HG02884 (cell line): ENCODE data around the gene PPEF2.
A peak's percentile ranks its signal among the peaks of the same experiment; 100 is the strongest.

Experiments used
- ATAC-seq: cut with Tn5 transposase; IDR thresholded peaks from one replicate; pipeline ENCODE4 v1.9.1; 2021; ENCODE audit warnings: mild to moderate bottlenecking, moderate library complexity; ENCODE audit not compliant: unreplicated experiment

Gene PPEF2

DNA sequence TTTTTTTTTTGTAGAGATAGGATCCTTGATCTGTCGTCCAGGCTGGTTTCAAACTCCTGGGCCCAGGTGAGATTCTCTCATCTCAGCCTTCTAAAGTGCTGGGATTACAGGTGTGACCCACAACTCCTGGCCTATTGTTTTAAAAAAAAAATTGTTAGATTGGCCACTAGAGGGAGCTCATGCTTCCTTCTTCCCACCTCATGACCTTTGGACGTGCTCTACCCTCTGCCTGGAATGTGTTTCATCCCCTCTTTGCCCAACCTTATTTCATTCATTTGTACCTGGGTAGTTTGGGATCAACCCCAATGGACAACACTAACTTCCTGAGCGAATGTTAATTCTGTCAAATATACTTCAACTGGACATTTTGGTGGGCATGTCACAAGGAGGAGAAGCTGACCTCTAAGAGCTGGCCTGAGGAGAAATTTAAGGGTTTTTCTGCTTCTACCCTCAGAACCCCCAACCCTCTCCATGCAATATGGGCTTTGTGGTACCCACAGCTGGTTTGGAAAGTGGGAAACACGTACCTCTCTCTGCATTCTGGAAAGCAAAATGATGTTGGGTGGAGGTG, 6.4 kb downstream of the PPEF2 start:
- no peak for ATAC-seq

GRCh38 chr4:75892508-75892907, 9.7 kb downstream of the PPEF2 start:
- ATAC-seq = no peak

DNA sequence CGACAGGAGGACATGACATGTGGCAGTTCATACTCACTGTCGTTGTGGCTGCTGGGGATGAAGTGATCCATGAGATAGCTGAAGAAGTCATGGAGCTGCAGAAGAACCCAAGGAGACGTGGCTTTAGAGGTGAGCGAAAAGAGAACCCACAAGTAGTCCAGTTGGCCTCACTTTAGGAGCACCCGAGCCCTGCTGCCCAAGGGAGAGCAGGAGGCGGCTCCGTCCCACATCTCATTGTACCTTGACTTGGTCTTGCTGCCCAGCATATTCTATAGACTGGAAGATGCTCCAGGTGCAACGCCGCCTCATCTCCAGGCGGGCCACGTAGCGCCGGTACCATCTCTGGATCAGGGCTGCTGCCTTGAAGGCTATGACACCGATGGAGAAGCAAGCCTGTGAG, 10.6 kb downstream of the PPEF2 start:
- ATAC-seq = no peak

DNA sequence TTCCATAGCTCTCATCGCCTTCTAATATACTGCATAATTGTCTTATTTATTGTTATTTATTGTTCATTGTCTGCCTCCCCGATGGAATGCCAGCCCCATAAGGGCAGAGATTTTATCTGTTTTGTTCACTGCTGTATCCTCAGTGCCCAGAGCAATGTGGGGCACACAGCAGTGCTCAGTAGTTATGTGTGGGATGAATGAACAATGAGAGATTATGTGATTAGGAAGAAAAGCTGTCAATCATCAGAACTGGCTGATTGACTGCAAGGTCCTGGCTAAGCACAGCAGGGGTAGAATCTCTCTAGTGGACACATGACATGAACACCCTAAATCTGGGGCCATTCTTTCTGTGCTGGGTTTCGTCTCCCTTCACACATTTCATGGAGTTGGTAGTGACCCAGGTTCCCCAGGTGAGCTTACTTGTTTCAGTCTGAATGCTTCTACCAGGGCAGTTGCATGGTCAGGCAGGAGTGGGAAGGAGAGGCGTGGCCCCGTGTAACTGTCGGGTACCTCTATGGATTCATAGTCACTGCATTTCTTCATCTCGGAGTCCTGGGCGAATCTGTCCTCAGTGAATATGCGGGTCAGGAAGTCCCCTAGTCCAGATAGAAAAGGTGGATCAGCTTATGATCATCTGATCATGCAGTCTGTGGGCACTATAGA, 12.6 kb downstream of the PPEF2 start:
- ATAC-seq = no peak

DNA sequence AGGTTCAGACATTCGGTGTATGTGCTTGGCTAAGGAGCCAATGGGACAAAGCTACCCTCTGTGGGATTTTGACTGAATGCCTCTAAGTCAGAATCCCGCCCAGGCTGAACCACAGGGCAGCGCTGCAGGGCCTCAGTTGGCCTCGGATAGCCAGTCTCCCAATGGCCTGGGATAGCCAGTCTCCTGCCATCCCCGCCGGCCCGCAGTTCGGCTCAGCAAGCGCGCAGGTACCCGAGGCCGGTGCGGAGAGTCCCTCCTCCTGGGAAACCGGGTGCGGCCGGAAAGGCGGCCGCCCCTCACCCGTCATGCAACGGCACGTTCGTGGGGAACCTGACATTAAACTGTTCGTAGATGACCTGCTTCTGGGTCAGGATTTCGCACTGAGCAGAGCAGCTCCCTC, 16.1 kb downstream of the PPEF2 start:
- ATAC-seq = no peak

GRCh38 chr4:75881476-75881875, 20.8 kb downstream of the PPEF2 start:
- no peak for ATAC-seq

DNA sequence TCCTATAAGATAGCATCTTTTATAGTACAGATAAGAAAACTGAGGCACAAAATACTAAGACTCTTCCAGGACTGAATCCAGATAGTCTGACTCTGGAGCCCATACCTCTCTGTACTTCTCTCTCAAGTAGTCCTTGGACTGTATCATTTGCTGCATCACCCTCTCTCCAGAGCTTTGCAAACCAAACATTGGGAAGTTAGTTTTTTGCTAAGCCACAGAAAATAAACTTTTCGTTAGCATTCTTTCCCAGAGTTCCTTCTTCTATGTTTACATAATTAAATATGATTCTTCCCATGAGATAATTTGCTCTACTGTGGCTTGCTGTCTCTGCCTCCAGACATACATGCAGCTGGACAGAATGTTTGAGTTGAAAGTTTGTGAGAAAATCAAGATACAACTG, 22.0 kb downstream of the PPEF2 start:
- no peak for ATAC-seq

- no peak for ATAC-seq
These were observed 24.0 kb downstream of the PPEF2 start for GRCh38 chr4:75878246-75878756.

GRCh38 chr4:75876218-75876617, 26.0 kb downstream of the PPEF2 start:
- ATAC-seq = no peak

GRCh38 chr4:75869100-75869499, 33.2 kb downstream of the PPEF2 start:
- ATAC-seq = no peak

DNA sequence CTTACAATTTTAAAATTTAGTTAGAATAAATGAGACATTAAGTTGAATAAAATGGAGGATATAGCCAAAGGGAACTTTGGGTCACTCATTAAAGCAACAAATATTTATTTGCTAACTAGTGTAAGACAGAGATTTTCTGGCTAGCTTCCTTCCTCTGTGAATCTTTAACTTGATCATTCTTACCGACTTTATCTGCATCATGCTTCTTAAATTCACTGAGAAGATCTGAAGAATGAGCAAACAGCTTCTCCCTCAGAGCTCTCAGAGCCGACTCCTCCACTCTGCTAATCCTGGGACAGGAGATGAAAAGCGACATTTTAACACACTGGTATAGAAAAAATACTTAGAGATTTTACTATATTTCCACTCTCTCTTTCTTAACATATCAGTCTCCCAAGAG, 35.1 kb downstream of the PPEF2 start:
- ATAC-seq = no peak

DNA sequence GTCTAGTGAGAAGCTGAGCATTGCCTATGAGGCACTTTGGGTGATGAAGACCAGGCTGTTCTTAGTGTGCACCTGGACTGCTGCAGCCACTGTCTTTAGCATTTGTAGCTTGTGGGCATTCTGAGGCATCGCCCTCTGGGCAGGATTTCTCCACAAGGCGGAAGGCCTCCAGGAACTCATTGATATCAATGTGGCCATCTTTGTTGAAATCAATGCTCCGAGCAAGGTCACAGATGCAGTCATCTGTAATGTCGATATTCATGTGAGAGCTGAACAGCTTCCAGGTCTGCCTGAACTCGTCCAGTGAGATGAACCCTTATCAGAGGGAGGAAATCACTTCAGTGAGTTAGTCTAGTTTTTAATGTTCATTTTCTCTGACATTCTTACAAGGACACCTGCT, 41.6 kb downstream of the PPEF2 start:
- ATAC-seq = no peak

- ATAC-seq = no peak
These were observed 43.5 kb downstream of the PPEF2 start for GRCh38 chr4:75858721-75859120.

DNA sequence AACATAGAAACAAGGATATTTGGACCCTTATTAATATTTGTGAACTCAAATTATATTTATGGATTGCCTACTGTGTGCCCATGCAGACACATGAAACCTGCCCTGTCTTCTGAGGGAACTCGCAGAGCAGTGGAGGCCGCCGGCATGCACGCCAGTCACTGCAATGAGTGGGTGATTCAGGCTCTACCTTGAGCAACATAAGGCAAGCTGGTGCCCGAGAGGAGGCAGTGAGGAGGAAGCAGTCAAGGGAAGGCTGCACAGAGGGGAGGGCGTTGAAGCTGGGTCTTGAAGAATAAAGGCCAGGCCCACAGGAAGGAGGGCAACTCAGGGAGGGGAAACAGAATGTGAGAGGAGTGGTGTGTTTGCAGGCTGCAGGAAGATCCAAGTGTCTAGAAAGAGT, 52.8 kb downstream of the PPEF2 start:
- no peak for ATAC-seq

GRCh38 chr4:75848891-75849290, 53.4 kb downstream of the PPEF2 start:
- ATAC-seq = no peak

DNA sequence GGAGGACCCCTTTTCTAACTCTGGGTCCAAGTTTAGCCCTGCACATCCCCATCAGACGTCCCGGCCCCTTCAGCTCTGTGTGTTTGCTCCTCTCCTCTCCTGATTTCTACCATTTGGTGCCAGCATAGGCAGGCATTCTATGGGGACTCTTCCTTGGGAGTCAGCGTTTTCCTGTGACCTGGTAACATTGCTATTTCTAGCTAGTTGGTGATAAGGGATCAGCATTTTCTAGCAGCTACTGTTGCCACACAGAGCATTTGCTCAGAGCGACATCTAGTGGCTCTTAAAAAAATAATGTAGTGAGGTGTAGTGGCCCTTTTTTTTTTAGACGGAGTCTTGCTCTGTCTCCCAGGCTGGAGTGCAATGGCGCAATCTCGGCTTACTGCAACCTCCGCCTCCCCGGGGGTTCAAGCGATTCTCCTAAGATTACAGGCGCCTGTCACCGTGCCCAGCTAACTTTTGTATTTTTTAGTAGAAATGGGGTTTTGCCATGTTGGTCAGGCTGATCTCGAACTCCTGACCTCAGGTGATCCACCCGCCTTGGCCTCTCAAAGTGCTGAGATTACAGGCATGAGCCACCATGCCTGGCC, 54.0 kb downstream of the PPEF2 start:
- peak; percentile 74 for ATAC-seq

- ATAC-seq = no peak
These were observed 56.3 kb downstream of the PPEF2 start for GRCh38 chr4:75845992-75846391.

- ATAC-seq = no peak
These were observed 58.0 kb downstream of the PPEF2 start for GRCh38 chr4:75844151-75844662.

DNA sequence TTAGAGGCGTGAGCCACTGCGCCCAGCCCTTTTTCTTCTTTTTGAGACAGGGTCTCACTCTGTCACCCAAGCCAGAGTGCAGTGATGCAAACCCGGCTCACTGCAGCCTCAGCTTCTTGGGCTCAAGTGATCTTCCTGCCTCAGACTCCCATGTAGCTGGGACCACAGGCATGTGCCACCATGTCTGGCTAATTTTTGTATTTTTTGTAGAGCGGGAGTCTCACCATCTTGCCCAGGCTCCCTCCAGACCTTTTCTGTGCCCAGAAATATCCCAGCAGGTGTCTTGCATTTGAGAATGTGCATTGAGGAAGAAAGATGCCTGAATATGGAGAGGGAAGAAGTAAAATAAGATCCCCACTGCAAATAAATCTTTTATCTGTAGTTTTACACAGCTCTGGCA, 58.7 kb downstream of the PPEF2 start:
- no peak for ATAC-seq

DNA sequence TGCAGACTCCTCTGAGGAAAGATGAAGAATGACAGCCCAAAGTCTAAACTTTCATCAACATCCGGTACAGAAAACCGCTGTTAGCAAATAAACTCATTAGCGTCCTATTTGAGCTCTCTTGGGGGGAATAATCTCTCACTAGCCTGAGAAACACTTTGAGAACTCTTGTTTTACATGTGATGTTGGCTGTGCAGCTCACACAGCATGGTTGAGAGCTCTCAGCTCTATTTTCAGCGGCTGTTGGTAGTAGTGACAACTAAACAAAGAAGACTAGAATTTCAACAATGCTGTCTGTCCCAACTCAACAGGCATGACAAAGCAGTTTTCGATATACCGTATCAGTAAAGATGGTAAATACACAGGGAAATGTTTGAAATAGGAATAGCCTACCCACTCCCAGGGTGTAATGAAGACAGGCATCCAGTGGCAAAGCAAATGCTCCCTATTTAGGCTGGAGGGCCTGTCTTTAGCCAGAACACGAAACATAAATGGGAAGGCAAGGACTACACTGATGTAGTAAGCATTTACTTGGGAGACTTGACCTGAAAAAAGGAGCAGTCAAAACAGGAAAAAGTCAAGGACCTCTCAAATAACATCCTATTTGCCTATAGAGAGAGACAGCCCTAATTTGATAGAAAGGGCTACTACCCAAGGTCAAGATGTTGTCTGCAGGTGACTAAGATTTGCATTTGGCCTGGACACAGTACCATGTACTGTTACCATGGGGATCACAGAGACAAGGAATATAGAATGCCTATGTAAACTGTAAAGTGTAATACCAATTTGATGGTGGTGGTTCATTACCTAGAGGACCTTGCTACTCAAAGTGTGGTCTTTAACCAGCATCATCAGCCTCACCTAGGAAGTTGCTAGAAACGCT, 60.4 kb downstream of the PPEF2 start:
- ATAC-seq = no peak

DNA sequence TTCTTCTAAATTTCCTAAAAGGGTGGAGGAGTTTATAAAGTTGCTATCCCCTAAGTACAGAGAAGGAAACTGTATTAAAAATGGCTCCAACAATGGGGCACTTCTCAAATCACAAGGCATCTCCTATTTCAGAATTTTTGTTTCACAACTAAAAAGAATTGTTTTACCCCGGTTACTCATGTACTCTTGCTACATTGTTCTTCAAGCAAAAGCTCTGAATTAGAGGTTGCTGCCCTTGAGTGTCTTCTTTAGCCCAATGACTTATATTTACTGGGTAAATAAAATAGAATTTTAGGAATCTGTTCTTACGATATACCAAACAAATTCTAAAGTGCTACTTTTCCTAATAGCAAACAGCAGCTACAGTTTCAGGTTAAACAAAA, 67.5 kb downstream of the PPEF2 start:
- ATAC-seq = no peak
